HG03354 (cell line): ENCODE results near the gene ZKSCAN5.
"Not testable (repeated sequence)": the region's sequence is repeated elsewhere in the genome, so short reads cannot be mapped to it uniquely, and the experiment has no call there.

ENCODE experiments used
- ATAC-seq: cut with Tn5 transposase; IDR thresholded peaks from one replicate; pipeline ENCODE4 v1.9.1; 2021; ENCODE audit warnings: mild to moderate bottlenecking; ENCODE audit not compliant: unreplicated experiment, poor library complexity, severe bottlenecking

The ZKSCAN5 gene

DNA sequence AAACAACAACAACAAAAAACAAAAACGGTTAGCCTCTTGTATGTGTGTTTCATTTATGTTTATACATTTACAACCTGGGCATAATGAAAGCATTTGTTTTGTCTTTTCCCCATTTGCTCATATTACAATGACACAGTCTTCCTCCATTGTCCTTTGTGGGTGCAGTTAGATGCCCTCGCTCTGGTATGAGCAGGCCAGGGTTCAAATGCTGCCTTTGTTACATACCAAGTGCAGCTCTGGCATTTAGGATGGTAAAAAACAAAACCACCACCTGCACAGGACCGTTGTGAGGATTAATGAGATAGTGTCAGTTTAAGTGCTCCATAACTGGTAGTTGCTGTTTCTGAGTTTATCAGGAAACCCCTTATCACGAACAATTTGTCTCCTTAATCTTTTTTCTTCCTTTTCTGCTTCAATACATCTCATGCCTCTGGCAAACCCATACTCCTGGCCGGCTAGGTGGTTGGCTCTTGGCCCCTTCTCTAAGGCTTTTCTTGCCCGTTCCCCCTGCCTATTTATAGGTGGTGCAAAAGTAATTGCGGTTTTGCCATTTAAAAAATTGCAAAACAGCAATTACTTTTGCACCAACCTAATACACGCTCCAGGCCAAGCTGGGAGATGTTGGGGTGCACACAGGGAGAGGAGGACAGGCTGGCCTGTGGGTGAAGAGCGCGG, 75.0 kb downstream of the ZKSCAN5 start:
- no peak for ATAC-seq

- no peak for ATAC-seq
These were observed 75.7 kb downstream of the ZKSCAN5 start for GRCh38 chr7:99579956-99580777.

DNA sequence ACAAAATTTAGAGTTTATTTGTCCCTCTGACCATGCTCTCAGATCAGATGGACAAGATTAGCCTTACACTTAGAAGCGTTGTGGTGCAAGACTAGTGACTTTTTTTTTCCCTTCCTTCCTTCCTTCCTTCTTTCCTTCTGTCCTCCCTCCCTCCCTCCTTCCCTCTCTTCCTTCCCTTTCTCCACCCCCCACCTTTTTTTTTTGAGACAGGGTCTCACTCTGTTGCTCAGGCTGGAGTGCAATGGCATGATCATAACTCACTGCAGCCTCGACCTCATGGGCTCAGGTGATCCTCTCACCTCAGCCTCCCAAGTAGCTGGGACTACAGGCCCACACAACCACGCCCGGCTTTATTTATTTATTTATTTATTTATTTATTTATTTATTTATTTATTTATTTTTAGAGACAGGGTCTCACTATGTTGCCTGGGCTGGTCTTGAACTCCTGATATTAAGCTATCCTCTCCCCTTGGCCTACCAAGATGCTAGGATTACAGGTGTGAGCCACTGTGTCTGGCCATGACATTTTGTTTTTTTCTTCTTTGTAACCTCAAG, 76.4 kb downstream of the ZKSCAN5 start:
- ATAC-seq, result not testable (repeated sequence)
